K562 (cell line): ENCODE measurements around the gene OGDH. TPM values are rescaled to one million over a fixed set of nuclear protein-coding genes. Genes with fewer than 3 reads are reported as not detected.

Experiments used
- ATAC-seq: fragments of 200-7000 bp; cut with Tn5 transposase; 3 replicates; pipeline ENCODE4 v1.9.1; 2020; ENCODE audit warnings: moderate library complexity
- BruUV-seq: library from RNA; stranded (reverse); fragments of 400-500 nt; replicated peaks from 2 replicates; lab custom pipeline; 2021; lab: Mats Ljungman, UMichigan
- CTCF ChIA-PET: fragments of 300-600 bp; formaldehyde crosslinking; extraction: SDS; loops from one replicate; lab custom pipeline; 2021; ENCODE audit warnings: low intra/inter-chr PET ratio; lab: Yijun Ruan, JAX
- POLR2A ChIA-PET: fragments of 300-600, 350-650 bp; sonication (Branson Sonifier 250); formaldehyde crosslinking; extraction: SDS; loops from one replicate; lab custom pipeline; 2021; ENCODE audit warnings: antibody characterized with exemption, inconsistent platforms; lab: Yijun Ruan, JAX
- DNase-seq, 4 experiments: peaks; one replicate each; pipeline versions ENCODE4 v3.0.0 to v3.0.0-alpha.2; 2011 to 2018; ENCODE audit warnings: low spot score in 3 of 4, mixed read lengths in 3 of 4; ENCODE audit errors: extremely low read depth in 1 of 4
- FAIRE-seq: peaks from 2 replicates; lab custom pipeline; 2011; peaks lifted over from hg19 to GRCh38; lab: Jason Lieb, UNC
- H2AFZ ChIP-seq: 2 replicates; pipeline ENCODE4 v1.6.0; 2011; ENCODE audit warnings: low read depth, low read length, control low read depth, inconsistent platforms
- H3K27ac ChIP-seq: fragments of 200-600 bp; 3 replicates; pipeline ENCODE4 v1.8.0; 2011; ENCODE audit warnings: low read depth, mild to moderate bottlenecking, control low read depth, inconsistent platforms, low read length, moderate library complexity, mixed read lengths; ENCODE audit errors: extremely low read depth
- H3K27me3 ChIP-seq, 2 experiments: fragments of 300-600 bp in 1 of 2; 2 replicates in 1 of 2; 3 replicates in 1 of 2; pipeline versions ENCODE4 v1.6.0 to v1.8.0; 2011; ENCODE audit warnings: inconsistent platforms in 2 of 2, low read length in 2 of 2, mild to moderate bottlenecking in 1 of 2, mixed read lengths in 1 of 2, moderate library complexity in 1 of 2; ENCODE audit not compliant: control insufficient read depth in 2 of 2, insufficient read depth in 2 of 2
- H3K36me3 ChIP-seq: fragments of 300-600 bp; 3 replicates; pipeline ENCODE4 v1.8.0; 2011; ENCODE audit warnings: mild to moderate bottlenecking, low read length, inconsistent platforms; ENCODE audit not compliant: control insufficient read depth, insufficient read depth
- H3K4me1 ChIP-seq, 2 experiments: fragments of 200-600 bp in 1 of 2; replicated peaks in 1 of 2; 2 replicates in 1 of 2; 3 replicates in 1 of 2; pipeline versions ENCODE4 v1.5.1 to v1.8.0; 2011; ENCODE audit warnings: inconsistent platforms in 2 of 2, low read length in 2 of 2, mild to moderate bottlenecking in 1 of 2, mixed read lengths in 1 of 2, moderate library complexity in 1 of 2; ENCODE audit not compliant: control insufficient read depth in 2 of 2, insufficient read depth in 2 of 2
- H3K4me2 ChIP-seq: 2 replicates; pipeline ENCODE4 v1.6.1; 2011; ENCODE audit warnings: low read length, control low read depth, inconsistent platforms, mixed read lengths; ENCODE audit not compliant: insufficient read depth
- H3K4me3 ChIP-seq: fragments of 200-600 bp; sonication (generic), shearing (Covaris generic); 2 replicates; pipeline ENCODE4 v1.5.1; 2016; ENCODE audit warnings: control low read depth, inconsistent platforms
- H3K79me2 ChIP-seq: fragments of 200-600 bp; 3 replicates; pipeline ENCODE4 v1.8.0; 2011; ENCODE audit warnings: low read length, inconsistent platforms; ENCODE audit not compliant: control insufficient read depth, insufficient read depth
- H3K9ac ChIP-seq, 2 experiments: 2 replicates each; pipeline versions ENCODE4 v1.6.0 to v1.6.1; 2011; ENCODE audit warnings: low read depth in 2 of 2, low read length in 2 of 2, control low read depth in 1 of 2, inconsistent platforms in 1 of 2, mild to moderate bottlenecking in 1 of 2, mixed read lengths in 1 of 2; ENCODE audit not compliant: insufficient read depth in 1 of 2
- H3K9me1 ChIP-seq: one replicate; pipeline ENCODE4 v1.6.0; 2011; ENCODE audit warnings: inconsistent platforms, mild to moderate bottlenecking, low read length, moderate library complexity; ENCODE audit not compliant: control insufficient read depth, insufficient read depth
- H3K9me3 ChIP-seq: replicated peaks from 2 replicates; pipeline ENCODE4 v1.5.1; 2011; ENCODE audit warnings: low read depth, low read length, inconsistent platforms; ENCODE audit not compliant: control insufficient read depth, insufficient read depth
- H4K20me1 ChIP-seq: replicated peaks from 2 replicates; pipeline ENCODE4 v1.6.1; 2011; ENCODE audit warnings: low read length, inconsistent platforms, mixed read lengths; ENCODE audit not compliant: control insufficient read depth, insufficient read depth
- ARID1B ChIP-seq: fragments of 450-650 bp; IDR thresholded peaks from 2 replicates; pipeline ENCODE4 v1.6.1; 2016; ENCODE audit warnings: antibody characterized with exemption, mild to moderate bottlenecking, inconsistent platforms
- DPF2 ChIP-seq: fragments of 450-650 bp; IDR thresholded peaks from 2 replicates; pipeline ENCODE4 v1.6.1; 2016
- KAT7 ChIP-seq: sonication (generic); formaldehyde crosslinking; IDR thresholded peaks from 2 replicates; pipeline ENCODE4 v1.8.0; 2022; ENCODE audit warnings: missing genetic modification reagents, mild to moderate bottlenecking, borderline replicate concordance
- MAFG ChIP-seq: fragments of 450-650 bp; conservative IDR thresholded peaks from 2 replicates; pipeline ENCODE4 v1.6.1; 2016; ENCODE audit warnings: missing genetic modification characterization, missing compliant biosample characterization
- MCM3 ChIP-seq: fragments of 450-650 bp; IDR thresholded peaks from 2 replicates; pipeline ENCODE4 v1.6.1; 2016
- MED1 ChIP-seq: sonication (generic); formaldehyde crosslinking; IDR thresholded peaks from 2 replicates; pipeline ENCODE4 v1.8.1; 2023; ENCODE audit warnings: missing genetic modification reagents, borderline replicate concordance
- PKNOX1 ChIP-seq: fragments of 450-650 bp; IDR thresholded peaks from 2 replicates; pipeline ENCODE4 v1.6.1; 2016
- SUPT5H ChIP-seq: fragments of 450-650 bp; IDR thresholded peaks from 2 replicates; pipeline ENCODE4 v1.6.1; 2016
- TEAD4 ChIP-seq, 2 experiments: sonication (generic) in 1 of 2; formaldehyde crosslinking in 1 of 2; IDR thresholded peaks; 2 replicates each; pipeline versions ENCODE4 v1.6.1 to v1.8.0; 2012 to 2022; ENCODE audit warnings: borderline replicate concordance in 1 of 2, inconsistent platforms in 1 of 2, low read length in 1 of 2, mild to moderate bottlenecking in 1 of 2, missing genetic modification reagents in 1 of 2
- TRIM28 ChIP-seq: fragments of 450-650 bp; IDR thresholded peaks from 2 replicates; pipeline ENCODE4 v1.6.1; 2017
- ZBTB40 ChIP-seq, 2 experiments: fragments of 450-650 bp in 1 of 2; sonication (generic) in 1 of 2; formaldehyde crosslinking in 1 of 2; IDR thresholded peaks; 2 replicates each; pipeline versions ENCODE4 v1.7.1 to v1.9.0; 2016 to 2022; ENCODE audit warnings: inconsistent platforms in 1 of 2, mild to moderate bottlenecking in 1 of 2, missing genetic modification reagents in 1 of 2
- ZNF165 ChIP-seq: fragments of 250-450 bp; sonication (Bioruptor Pico); IDR thresholded peaks from 2 replicates; pipeline ENCODE4 v1.4.0; 2020; ENCODE audit warnings: borderline replicate concordance
- ZNF24 ChIP-seq: fragments of 450-650 bp; IDR thresholded peaks from 2 replicates; pipeline ENCODE4 v1.6.1; 2016
- WGBS: fragments of 100-300 bp; shearing (Covaris generic); methylation state at CpG from one replicate; pipeline ENCODE4 v1.1.6; 2016; ENCODE audit warnings: low coverage, mixed read lengths; ENCODE audit not compliant: insufficient coverage; ENCODE audit errors: missing lambda C conversion rate; 5-methylcytosine and 5-hydroxymethylcytosine counted together
- in situ Hi-C: fragments of 300-500 bp; cut with MboI; formaldehyde crosslinking; loops from 4 replicates; pipeline ENCODE4 v1.15.0; 2018; ENCODE audit warnings: inconsistent platforms, mixed read lengths
- intact Hi-C: fragments of 100-400 bp; cut with micrococcal nuclease; formaldehyde crosslinking; loops from 2 replicates; pipeline ENCODE4 v1.14.2; 2022
- polyA plus RNA-seq, 8 experiments: library from polyadenylated mRNA; depleted of rRNA in 4 of 8; stranded (reverse) in 5 of 8; unstranded in 3 of 8; fragments of >200 nt; fragmentation: Nextera tagmentation in 2 of 8; fragmentation: Illumina TruSeq in 1 of 8; extraction: Ambion mirVana in 2 of 8; extraction: Trizol in 1 of 8; gene quantifications; 2 replicates each; pipeline versions ENCODE4 v1.2.1 to v1.2.3, GENCODE V29; 2011 to 2014; ENCODE audit warnings: inconsistent platforms in 1 of 8, missing spikeins in 1 of 8
- total RNA-seq, 7 experiments: library from RNA; depleted of rRNA in 6 of 7; stranded (reverse); fragments of >200 nt in 6 of 7; fragmentation: Illumina TruSeq in 2 of 7; extraction: Trizol in 2 of 7; gene quantifications; 2 replicates each; pipeline versions ENCODE4 v1.2.1 to v1.2.3, GENCODE V29; 2011 to 2021; ENCODE audit warnings: low replicate concordance in 1 of 7

Gene OGDH
- total and polyA plus RNA-seq, 9 of the 15 experiments (the other 6 are each of a cell fraction or from before 2014, with no cell fraction given) = 3.1 to 80.3 (median 23.5) TPM

- Histone ChIP-seq H3K9ac (peak overlapping the region in 1 of 2 experiments; percentile 38; a peak in 2 of 4 replicates), H3K79me2 (peaks cover 13% of the 10 kb centered on the region), H3K27ac (peak overlapping the region; percentile 56), H3K4me1 (peaks cover 38 to 40% of the 10 kb centered on the region in 2 experiments; a peak in 4 of 5 replicates), H4K20me1 (peaks cover 21% of the 10 kb centered on the region), H3K9me3 (no peaks in the 10 kb centered on the region), H3K4me3 (no peak overlapping the region), H3K9me1 (peaks cover 10% of the 10 kb centered on the region), H2AFZ (no peak overlapping the region), H3K4me2 (peak overlapping the region; percentile 73), H3K36me3 (peaks cover 37% of the 10 kb centered on the region), H3K27me3 (no peaks in the 10 kb centered on the region)
- CTCF ChIA-PET = no interaction called here
- intact Hi-C loops (no loop called here), in situ Hi-C loops (no loop called here)
- POLR2A ChIA-PET = interaction anchor here (0.7 to 1.0 kb wide), 3 partner anchors 10 to 35 kb away, joined by 3 to 4 read pairs (median 4); no protein-coding TSS in a partner anchor
- 30% methylated on average over 7 of the region's 7 CpGs for WGBS
- no TSS peak for BruUV-seq
- ATAC-seq = peak; percentile 52
- peak; percentile 69 to 84 (median 72) for DNase-seq
- FAIRE-seq = peak; percentile 85
- TF ChIP-seq MED1 (CRISPR knock-in tag) = no peak
- peak; percentile 85 for TF ChIP-seq MAFG (tag)
- TF ChIP-seq TEAD4 (IDR thresholded peaks at IDR 0.05; ENCODE audit: low read length) = no peak
- no peak for TF ChIP-seq TEAD4 (CRISPR knock-in tag; IDR thresholded peaks at IDR 0.05; ENCODE audit: borderline replicate concordance)
- 0 out of 2 replicates have a peak, but pooled peaks have one; percentile 42 for TF ChIP-seq ZBTB40 (IDR thresholded peaks at IDR 0.05)
- TF ChIP-seq ZBTB40 (CRISPR knock-in tag; IDR thresholded peaks at IDR 0.05) = no peak
- peak; percentile 35 for TF ChIP-seq SUPT5H
- TF ChIP-seq TRIM28 = 0 out of 2 replicates have a peak, but pooled peaks have one; percentile 36
- TF ChIP-seq KAT7 (CRISPR knock-in tag) = no peak
- no peak for TF ChIP-seq MCM3
- peak; percentile 48; the same call in 1 of the 2 replicates for TF ChIP-seq PKNOX1
- no peak for TF ChIP-seq ZNF165 (CRISPR knock-in tag)
- peak; percentile 75 for TF ChIP-seq DPF2
- TF ChIP-seq ARID1B = peak; percentile 72
- no peak for TF ChIP-seq ZNF24
These were observed 44.3 kb upstream of the OGDH start for GRCh38 chr7:44561962-44562621.
